RCC 7860 (cell line): ENCODE data around the gene VSTM4.

Experiments
- DNase-seq: peaks from one replicate; pipeline ENCODE4 v3.0.0-alpha.2; 2015; ENCODE audit warnings: low spot score
- FAIRE-seq: peaks from 2 replicates; lab custom pipeline; 2012; peaks lifted over from hg19 to GRCh38; lab: Jason Lieb, UNC

Gene VSTM4

GRCh38 chr10:48981310-48981907 is 133.9 kb downstream of the VSTM4 start:
- DNase-seq (peak; percentile 29), FAIRE-seq (no peak)

- FAIRE-seq (no peak), DNase-seq (no peak)
Observed at GRCh38 chr10:48978318-48978717, 137.0 kb downstream of the VSTM4 start.

GRCh38 chr10:48976196-48976595 is 139.1 kb downstream of the VSTM4 start:
- FAIRE-seq, result no peak
- DNase-seq, result peak; percentile 13

- DNase-seq (no peak), FAIRE-seq (no peak)
Observed at GRCh38 chr10:48974510-48975156, 140.7 kb downstream of the VSTM4 start.

- FAIRE-seq (no peak), DNase-seq (no peak)
Observed at GRCh38 chr10:48973065-48973464, 142.3 kb downstream of the VSTM4 start.

- FAIRE-seq, result no peak
Observed at GRCh38 chr10:48970654-48971053, 144.7 kb downstream of the VSTM4 start.

GRCh38 chr10:48970046-48970445 is 145.3 kb downstream of the VSTM4 start:
- no peak for DNase-seq
- FAIRE-seq, result no peak

More at GRCh38 chr10:48970654-48971053, 144.7 kb downstream of the VSTM4 start:
- no peak for DNase-seq

- FAIRE-seq (no peak), DNase-seq (no peak)
Observed at GRCh38 chr10:48968036-48968435, 147.3 kb downstream of the VSTM4 start.

- DNase-seq, result no peak
- FAIRE-seq, result no peak
Observed at GRCh38 chr10:48965460-48965859, 149.9 kb downstream of the VSTM4 start.
